ENCODE measurements around the gene AGR2. TPM values are rescaled to one million over a fixed set of nuclear protein-coding genes. Genes with fewer than 3 reads are reported as not detected.
A peak's percentile ranks its signal among the peaks of the same experiment; 100 is the strongest.

The AGR2 gene
- polyA plus RNA-seq, 1 of the 3 experiments (the other 2 are of a cell fraction): not detected

GRCh38 chr7:16785846-16786245, 19.0 kb downstream of the AGR2 start:
- Histone ChIP-seq H3K27me3 (ENCODE audit: insufficient read depth) (no peaks in the 10 kb centered on the region), H3K4me3 (ENCODE audit: low read depth in 2 of 2, low read length in 1 of 2) (no peak overlapping the region), H3F3A (replicated peaks; ENCODE audit: insufficient read depth) (no peaks in the 10 kb centered on the region), H3K79me2 (ENCODE audit: insufficient read depth) (no peaks in the 10 kb centered on the region), H3K4me1 (ENCODE audit: control insufficient read depth in 1 of 2, insufficient read depth in 2 of 2, low read depth in 1 of 2, low read length in 1 of 2) (peaks cover 0 to 4% of the 10 kb centered on the region in 2 experiments; a peak in 2 of 4 replicates), H4K20me1 (ENCODE audit: insufficient read depth) (no peaks in the 10 kb centered on the region), H3K4me2 (no peak overlapping the region), H3K9me3 (no peaks in the 10 kb centered on the region), H3K27ac (ENCODE audit: low read depth in 2 of 2, low read length in 1 of 2) (no peak overlapping the region), H3K9me2 (no peaks in the 10 kb centered on the region), H3K9ac (no peak overlapping the region), H2AFZ (ENCODE audit: low read depth) (no peak overlapping the region), H3K36me3 (replicated peaks in 1 of 2; ENCODE audit: control insufficient read depth in 1 of 2, insufficient read depth in 2 of 2, low read length in 1 of 2) (no peaks in the 10 kb centered on the region)
- POLR2A ChIA-PET: no interaction called here
- 50% methylated on average over 2 of the region's 2 CpGs for WGBS (ENCODE audit: low lambda C conversion rate)
- TF ChIP-seq GATA2 (CRISPR knock-in tag; IDR thresholded peaks at IDR 0.05) (peak; percentile 75), FOXJ3 (CRISPR knock-in tag; IDR thresholded peaks at IDR 0.05) (no peak)
- DNase-seq: peak; percentile 60
- CTCF ChIA-PET: interaction anchor here (0.8 to 1.8 kb wide), 4 partner anchors 14 to 18 kb away, joined by 3 to 6 read pairs (median 4); no protein-coding TSS in a partner anchor

GRCh38 chr7:16785321-16785720, 19.5 kb downstream of the AGR2 start:
- H3K27ac ChIP-seq (ENCODE audit: low read depth in 2 of 2, low read length in 1 of 2): no peak overlapping the region
- no peaks in the 10 kb centered on the region for H3K36me3 ChIP-seq (replicated peaks in 1 of 2; ENCODE audit: control insufficient read depth in 1 of 2, insufficient read depth in 2 of 2, low read length in 1 of 2)
- H3K27me3 ChIP-seq (ENCODE audit: insufficient read depth): no peaks in the 10 kb centered on the region
- 39% methylated on average over 1 of the region's 1 CpG for WGBS (ENCODE audit: low lambda C conversion rate)
- no peaks in the 10 kb centered on the region for H3K9me2 ChIP-seq
- no peak overlapping the region for H3K9ac ChIP-seq
- no peaks in the 10 kb centered on the region for H3K9me3 ChIP-seq
- no peak overlapping the region for H3K4me3 ChIP-seq (ENCODE audit: low read depth in 2 of 2, low read length in 1 of 2)
- no peak overlapping the region for H3K4me2 ChIP-seq
- H3K4me1 ChIP-seq (ENCODE audit: control insufficient read depth in 1 of 2, insufficient read depth in 2 of 2, low read depth in 1 of 2, low read length in 1 of 2): peaks cover 0 to 4% of the 10 kb centered on the region in 2 experiments; a peak in 2 of 4 replicates
- no peaks in the 10 kb centered on the region for H3F3A ChIP-seq (replicated peaks; ENCODE audit: insufficient read depth)
- POLR2A ChIA-PET: no interaction called here
- TF ChIP-seq FOXM1 (IDR thresholded peaks at IDR 0.05; ENCODE audit: low read depth) (no peak), GATA2 (CRISPR knock-in tag; IDR thresholded peaks at IDR 0.05) (no peak)
- no peaks in the 10 kb centered on the region for H4K20me1 ChIP-seq (ENCODE audit: insufficient read depth)
- H3K79me2 ChIP-seq (ENCODE audit: insufficient read depth): no peaks in the 10 kb centered on the region
- no peak for DNase-seq
- no peak overlapping the region for H2AFZ ChIP-seq (ENCODE audit: low read depth)
- CTCF ChIA-PET: no interaction called here

GRCh38 chr7:16780596-16780995, 24.2 kb downstream of the AGR2 start:
- POLR2A ChIA-PET: no interaction called here
- Histone ChIP-seq H2AFZ (ENCODE audit: low read depth) (no peak overlapping the region), H3K9me3 (no peaks in the 10 kb centered on the region), H3K9ac (no peak overlapping the region), H4K20me1 (ENCODE audit: insufficient read depth) (no peaks in the 10 kb centered on the region), H3K36me3 (replicated peaks in 1 of 2; ENCODE audit: control insufficient read depth in 1 of 2, insufficient read depth in 2 of 2, low read length in 1 of 2) (no peaks in the 10 kb centered on the region), H3K79me2 (ENCODE audit: insufficient read depth) (no peaks in the 10 kb centered on the region), H3F3A (replicated peaks; ENCODE audit: insufficient read depth) (no peaks in the 10 kb centered on the region), H3K9me2 (no peaks in the 10 kb centered on the region), H3K27me3 (ENCODE audit: insufficient read depth) (no peaks in the 10 kb centered on the region), H3K4me1 (ENCODE audit: control insufficient read depth in 1 of 2, insufficient read depth in 2 of 2, low read depth in 1 of 2, low read length in 1 of 2) (no peaks in the 10 kb centered on the region; a peak in 1 of 4 replicates), H3K4me3 (ENCODE audit: low read depth in 2 of 2, low read length in 1 of 2) (no peak overlapping the region), H3K27ac (ENCODE audit: low read depth in 2 of 2, low read length in 1 of 2) (no peak overlapping the region), H3K4me2 (no peak overlapping the region)
- CTCF ChIA-PET: interaction anchor here (0.9 to 2.1 kb wide), 6 partner anchors 10 to 126 kb away, joined by 3 to 14 read pairs (median 3); no protein-coding TSS in a partner anchor
- WGBS (ENCODE audit: low lambda C conversion rate): 50% methylated on average over 1 of the region's 1 CpG
- no peak for TF ChIP-seq MEF2A (IDR thresholded peaks at IDR 0.05; ENCODE audit: borderline replicate concordance, low read depth)
- TF ChIP-seq, protein P1, sequence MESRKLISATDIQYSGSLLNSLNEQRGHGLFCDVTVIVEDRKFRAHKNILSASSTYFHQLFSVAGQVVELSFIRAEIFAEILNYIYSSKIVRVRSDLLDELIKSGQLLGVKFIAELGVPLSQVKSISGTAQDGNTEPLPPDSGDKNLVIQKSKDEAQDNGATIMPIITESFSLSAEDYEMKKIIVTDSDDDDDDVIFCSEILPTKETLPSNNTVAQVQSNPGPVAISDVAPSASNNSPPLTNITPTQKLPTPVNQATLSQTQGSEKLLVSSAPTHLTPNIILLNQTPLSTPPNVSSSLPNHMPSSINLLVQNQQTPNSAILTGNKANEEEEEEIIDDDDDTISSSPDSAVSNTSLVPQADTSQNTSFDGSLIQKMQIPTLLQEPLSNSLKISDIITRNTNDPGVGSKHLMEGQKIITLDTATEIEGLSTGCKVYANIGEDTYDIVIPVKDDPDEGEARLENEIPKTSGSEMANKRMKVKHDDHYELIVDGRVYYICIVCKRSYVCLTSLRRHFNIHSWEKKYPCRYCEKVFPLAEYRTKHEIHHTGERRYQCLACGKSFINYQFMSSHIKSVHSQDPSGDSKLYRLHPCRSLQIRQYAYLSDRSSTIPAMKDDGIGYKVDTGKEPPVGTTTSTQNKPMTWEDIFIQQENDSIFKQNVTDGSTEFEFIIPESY (IDR thresholded peaks at IDR 0.05; ENCODE audit: borderline replicate concordance, low read depth): no peak
- TF ChIP-seq FOXJ3 (CRISPR knock-in tag; IDR thresholded peaks at IDR 0.05): no peak
- TF ChIP-seq NFIC (IDR thresholded peaks at IDR 0.05; ENCODE audit: borderline replicate concordance): no peak
- TF ChIP-seq EZH2phosphoT487 (IDR thresholded peaks at IDR 0.05; ENCODE audit: borderline replicate concordance, low read depth): no peak
- TF ChIP-seq POLR2AphosphoS5 (IDR thresholded peaks at IDR 0.05; ENCODE audit: low read depth, low read length): no peak
- TF ChIP-seq RXRA (IDR thresholded peaks at IDR 0.05; ENCODE audit: borderline replicate concordance, low read depth): no peak
- TF ChIP-seq EP300 (IDR thresholded peaks at IDR 0.05; ENCODE audit: borderline replicate concordance in 1 of 2, low read depth in 1 of 2, low read length in 1 of 2): no peak
- TF ChIP-seq TEAD4 (IDR thresholded peaks at IDR 0.05; ENCODE audit: borderline replicate concordance, insufficient read depth): no peak
- no peak for TF ChIP-seq GABPA (IDR thresholded peaks at IDR 0.05; ENCODE audit: low read depth)
- no peak for TF ChIP-seq MXI1 (IDR thresholded peaks at IDR 0.05; ENCODE audit: low read depth, low read length)
- TF ChIP-seq GATA2 (CRISPR knock-in tag; IDR thresholded peaks at IDR 0.05): no peak
- TF ChIP-seq, protein P2, sequence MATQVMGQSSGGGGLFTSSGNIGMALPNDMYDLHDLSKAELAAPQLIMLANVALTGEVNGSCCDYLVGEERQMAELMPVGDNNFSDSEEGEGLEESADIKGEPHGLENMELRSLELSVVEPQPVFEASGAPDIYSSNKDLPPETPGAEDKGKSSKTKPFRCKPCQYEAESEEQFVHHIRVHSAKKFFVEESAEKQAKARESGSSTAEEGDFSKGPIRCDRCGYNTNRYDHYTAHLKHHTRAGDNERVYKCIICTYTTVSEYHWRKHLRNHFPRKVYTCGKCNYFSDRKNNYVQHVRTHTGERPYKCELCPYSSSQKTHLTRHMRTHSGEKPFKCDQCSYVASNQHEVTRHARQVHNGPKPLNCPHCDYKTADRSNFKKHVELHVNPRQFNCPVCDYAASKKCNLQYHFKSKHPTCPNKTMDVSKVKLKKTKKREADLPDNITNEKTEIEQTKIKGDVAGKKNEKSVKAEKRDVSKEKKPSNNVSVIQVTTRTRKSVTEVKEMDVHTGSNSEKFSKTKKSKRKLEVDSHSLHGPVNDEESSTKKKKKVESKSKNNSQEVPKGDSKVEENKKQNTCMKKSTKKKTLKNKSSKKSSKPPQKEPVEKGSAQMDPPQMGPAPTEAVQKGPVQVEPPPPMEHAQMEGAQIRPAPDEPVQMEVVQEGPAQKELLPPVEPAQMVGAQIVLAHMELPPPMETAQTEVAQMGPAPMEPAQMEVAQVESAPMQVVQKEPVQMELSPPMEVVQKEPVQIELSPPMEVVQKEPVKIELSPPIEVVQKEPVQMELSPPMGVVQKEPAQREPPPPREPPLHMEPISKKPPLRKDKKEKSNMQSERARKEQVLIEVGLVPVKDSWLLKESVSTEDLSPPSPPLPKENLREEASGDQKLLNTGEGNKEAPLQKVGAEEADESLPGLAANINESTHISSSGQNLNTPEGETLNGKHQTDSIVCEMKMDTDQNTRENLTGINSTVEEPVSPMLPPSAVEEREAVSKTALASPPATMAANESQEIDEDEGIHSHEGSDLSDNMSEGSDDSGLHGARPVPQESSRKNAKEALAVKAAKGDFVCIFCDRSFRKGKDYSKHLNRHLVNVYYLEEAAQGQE (IDR thresholded peaks at IDR 0.05; ENCODE audit: low read depth, low read length): no peak
- no peak for TF ChIP-seq SIN3A (IDR thresholded peaks at IDR 0.05; ENCODE audit: borderline replicate concordance, low read depth, low read length)
- TF ChIP-seq YY1 (IDR thresholded peaks at IDR 0.05; ENCODE audit: low read depth): no peak
- DNase-seq: no peak
